Inferior parietal cortex (tissue), 1 donor: ENCODE data around the gene MYO6.

Experiments used
- DNase-seq: peaks from one replicate; pipeline ENCODE4 v3.0.0-alpha.2; 2016; ENCODE audit errors: extremely low spot score

Gene MYO6

DNA sequence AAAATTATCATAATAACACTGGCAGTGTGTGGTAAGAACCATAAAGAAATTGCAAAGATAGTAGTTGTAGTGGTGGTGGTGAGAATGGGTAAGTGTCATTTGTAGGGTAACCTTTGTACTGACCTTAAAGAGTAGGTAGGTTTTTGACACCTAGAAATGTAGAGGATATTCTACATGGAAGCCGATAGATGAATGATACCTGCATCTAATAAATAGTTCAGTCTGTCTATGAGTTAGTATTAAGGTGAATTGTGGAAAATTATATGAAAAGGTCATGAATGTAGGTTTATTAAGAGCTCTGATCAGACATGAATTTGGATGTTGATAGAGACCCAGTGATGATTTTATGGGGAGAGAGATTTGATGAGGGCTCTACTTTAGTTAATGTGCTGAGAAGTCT, 78.1 kb downstream of the MYO6 start:
- no peak for DNase-seq

DNA sequence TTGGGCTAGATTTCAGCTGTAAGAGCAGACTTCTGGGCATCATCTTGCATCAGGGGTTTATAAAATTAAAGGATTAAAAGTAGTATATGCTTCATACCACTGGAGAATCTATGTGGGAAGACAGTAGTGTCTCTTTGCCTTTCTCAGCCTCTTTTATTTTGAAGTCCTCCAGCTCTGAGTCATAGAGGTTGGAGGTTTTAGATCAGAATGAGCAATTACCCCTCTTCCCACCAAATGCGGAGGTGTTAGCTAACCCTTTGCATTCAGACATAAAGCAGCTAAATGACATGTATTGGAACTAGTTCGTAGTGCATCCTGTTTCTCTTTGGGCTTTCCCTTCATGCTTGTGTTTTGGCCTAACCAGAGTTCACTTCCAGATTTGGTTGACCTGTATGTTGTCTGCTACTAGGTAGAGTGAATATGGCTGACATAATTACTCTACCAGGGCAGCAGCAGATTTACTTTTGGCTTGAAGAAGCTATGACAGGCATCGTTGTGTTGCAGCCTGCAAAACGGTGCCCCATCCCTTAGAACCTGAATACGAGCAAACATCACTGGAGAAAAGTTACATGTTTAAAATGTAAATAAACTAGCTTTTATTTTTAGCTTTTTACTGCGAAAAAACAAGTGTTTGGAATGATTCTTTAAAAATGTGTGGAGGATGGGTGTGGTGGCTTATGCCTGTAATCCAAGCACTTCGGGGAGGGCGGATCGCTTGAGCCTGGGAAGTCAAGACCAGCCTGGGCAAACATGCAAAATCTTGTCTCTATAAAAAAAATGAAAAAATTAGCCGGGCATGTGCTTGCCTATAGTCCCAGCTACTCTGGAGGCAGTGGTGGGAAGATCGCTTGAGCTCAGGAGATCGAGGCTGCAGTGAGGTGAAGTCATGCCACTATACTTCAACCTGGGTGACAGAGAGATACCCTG, 82.2 kb downstream of the MYO6 start:
- DNase-seq: no peak

- no peak for DNase-seq
Measured at GRCh38 chr6:75834447-75834846, 85.4 kb downstream of the MYO6 start.

- DNase-seq: no peak
Measured at GRCh38 chr6:75842191-75842590, 93.2 kb downstream of the MYO6 start.

- no peak for DNase-seq
Measured at GRCh38 chr6:75842732-75843131, 93.7 kb downstream of the MYO6 start.

- DNase-seq: no peak
Measured at GRCh38 chr6:75843396-75843795, 94.4 kb downstream of the MYO6 start.

GRCh38 chr6:75848274-75848673, 99.2 kb downstream of the MYO6 start:
- DNase-seq: no peak

GRCh38 chr6:75849329-75850025, 100.4 kb downstream of the MYO6 start:
- no peak for DNase-seq

DNA sequence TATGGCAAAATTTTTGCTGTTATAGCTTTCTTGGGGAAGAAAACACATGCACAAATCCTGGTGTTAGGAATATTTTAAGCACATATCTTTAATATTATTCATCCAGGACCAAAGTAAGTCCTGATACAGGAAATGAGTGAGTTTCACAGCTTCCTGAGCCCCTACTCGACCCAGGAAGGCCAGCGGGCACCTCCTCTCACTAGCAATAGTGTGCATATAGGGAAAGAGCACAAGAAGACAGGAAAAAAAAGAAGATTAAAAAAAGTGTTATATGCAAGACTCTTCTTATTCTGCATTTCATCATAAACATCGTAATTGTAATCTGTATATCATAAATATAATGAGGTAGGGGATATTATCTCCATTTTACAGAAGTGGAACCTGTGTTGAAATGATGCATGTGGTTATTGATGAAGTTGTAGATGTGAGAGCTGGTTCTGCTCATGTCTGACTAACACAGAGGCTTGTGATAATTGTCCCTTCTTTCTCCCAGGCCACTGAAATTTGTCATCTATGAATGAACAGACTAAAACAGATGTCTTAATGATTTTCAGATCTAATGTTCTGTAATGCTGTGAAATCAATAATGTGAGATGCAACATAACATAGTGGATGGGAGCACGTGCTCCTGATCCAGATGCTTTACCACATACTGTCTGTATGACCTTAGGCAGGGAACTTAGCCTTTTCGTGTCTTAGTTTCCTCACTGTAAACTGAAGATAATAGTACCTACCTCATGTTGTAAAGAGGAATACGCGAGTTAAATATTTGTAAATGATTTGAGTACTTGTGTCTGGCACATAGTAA, 101.2 kb downstream of the MYO6 start:
- no peak for DNase-seq

GRCh38 chr6:75852721-75853120, 103.7 kb downstream of the MYO6 start:
- no peak for DNase-seq

GRCh38 chr6:75853806-75854205, 104.8 kb downstream of the MYO6 start:
- DNase-seq: no peak

DNA sequence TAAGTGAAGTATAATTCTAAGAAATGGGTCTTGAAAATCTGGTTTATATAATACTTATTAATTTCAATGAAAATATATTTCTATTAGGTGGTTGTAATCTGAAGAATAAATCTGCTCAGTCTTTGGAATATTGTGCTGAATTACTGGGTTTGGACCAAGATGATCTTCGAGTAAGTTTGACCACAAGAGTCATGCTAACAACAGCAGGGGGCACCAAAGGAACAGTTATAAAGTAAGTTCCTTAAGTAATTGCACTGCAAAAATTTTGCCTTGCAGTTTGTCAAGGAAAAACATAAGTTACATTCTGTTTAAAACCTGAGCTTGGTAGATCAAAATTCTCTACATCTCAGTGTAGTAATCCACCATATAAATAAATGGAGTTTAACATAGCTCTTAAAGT, 106.0 kb downstream of the MYO6 start:
- peak; percentile 70 for DNase-seq

GRCh38 chr6:75856902-75857301, 107.9 kb downstream of the MYO6 start:
- DNase-seq: no peak

DNA sequence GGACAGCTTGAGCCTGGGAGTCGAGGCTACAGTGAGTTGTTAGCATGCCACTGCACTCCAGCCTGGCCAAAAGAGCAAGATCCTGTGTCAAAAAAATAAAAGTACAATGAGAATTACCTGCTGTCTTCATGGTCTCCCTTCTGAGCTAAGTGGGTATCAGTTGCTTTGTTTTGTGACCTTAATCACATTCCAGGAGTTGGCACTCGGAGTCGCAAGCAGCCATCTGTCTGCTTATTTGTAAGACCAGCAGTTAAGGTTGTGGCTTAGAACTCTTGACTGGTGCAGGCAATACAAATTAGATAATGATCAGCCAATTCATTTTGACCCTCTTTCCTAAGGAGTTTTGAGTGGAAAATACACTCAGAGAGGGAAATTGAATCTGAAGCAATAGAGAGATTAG, 114.0 kb downstream of the MYO6 start:
- no peak for DNase-seq

DNA sequence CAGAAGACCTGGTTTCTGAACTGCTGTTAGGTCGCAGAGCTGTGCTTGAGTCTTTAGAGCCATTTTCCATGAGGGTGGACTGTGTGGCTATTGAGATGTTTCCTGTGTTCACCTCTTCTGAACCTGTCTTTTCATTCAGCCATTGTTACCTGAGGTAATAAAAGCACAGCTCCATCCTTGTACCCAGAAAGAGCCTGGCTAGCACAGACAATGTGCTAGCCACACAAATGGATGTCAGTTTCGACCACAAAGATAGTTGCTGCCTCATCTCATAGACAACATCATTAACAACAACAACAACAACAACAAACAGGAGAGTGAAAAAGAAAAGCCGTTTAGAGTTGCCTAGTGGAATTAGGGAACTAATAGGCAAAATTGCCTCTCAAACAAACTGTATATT, 114.7 kb downstream of the MYO6 start:
- no peak for DNase-seq

DNA sequence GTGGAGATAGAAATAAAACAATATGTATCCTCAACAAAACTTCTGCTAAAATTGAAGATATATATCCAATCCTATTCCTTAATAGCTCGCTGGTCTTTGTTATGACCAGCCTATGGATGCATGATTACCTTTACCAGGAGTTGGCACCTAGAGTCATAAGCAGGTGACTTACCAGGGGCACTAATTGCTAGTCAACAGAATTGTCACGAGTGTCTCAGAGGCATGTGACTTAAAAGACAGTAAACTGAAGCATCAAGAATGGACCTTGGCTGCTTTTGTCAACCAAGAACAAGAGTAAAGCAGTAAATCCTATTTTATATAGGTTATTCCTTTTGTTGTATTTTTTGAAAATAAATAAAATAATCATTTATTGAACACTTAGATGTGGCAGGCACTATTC, 115.4 kb downstream of the MYO6 start:
- DNase-seq: no peak

DNA sequence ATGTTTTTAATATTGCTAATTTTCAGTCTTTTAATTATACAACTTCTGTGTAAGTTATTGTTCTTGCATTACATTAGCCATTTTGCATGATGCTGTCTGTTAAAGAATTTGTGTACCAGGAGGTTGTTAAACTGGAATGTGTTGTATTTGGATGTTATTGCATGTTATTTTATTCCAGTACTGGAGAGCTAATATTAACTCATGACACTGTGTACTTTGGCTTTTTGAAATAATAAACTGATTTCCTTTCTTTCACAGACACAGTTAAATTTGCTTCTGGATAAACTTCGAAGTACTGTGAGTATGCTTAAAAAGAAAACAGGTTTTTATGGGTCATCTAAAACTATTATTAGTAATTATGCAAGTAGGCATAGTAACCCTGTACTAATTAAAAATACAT, 121.3 kb downstream of the MYO6 start:
- no peak for DNase-seq

DNA sequence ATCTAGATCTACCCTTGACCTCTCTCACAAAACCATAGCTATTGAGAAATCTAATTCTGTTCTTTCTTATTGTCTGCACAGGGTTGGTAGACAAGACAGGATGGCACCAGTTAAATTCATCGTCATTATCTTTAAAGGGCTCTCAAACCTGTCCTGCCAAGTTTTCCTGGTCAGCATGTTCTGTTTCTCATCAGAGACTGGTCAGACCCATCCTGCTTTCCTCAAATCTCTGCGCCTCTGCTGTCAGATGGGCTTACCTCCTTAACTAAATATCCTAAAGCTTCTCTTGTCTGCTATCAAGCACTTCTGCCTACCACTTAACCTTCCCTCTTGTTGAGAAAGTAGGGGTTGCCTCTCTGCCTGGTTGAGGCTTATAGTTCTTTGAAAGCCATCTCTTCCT, 125.2 kb downstream of the MYO6 start:
- no peak for DNase-seq

DNA sequence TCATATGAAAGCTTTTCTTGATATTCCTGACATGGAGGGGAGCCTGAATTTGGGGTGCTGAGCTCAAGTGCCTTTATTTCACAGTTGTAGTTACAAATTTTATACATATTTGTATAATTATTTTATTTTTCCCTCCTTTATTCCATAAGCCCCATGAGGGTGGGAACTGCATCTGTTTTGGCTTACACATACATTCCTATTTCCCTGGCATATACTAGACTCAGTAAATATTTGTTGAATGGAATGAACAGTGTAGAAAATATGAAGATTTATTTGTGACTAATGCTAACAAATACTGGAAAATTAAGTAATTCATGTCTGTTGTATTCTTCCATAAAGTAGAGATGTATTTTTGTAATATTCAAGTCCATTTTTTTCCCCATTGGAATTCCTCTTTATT, 127.1 kb downstream of the MYO6 start:
- DNase-seq: no peak

DNA sequence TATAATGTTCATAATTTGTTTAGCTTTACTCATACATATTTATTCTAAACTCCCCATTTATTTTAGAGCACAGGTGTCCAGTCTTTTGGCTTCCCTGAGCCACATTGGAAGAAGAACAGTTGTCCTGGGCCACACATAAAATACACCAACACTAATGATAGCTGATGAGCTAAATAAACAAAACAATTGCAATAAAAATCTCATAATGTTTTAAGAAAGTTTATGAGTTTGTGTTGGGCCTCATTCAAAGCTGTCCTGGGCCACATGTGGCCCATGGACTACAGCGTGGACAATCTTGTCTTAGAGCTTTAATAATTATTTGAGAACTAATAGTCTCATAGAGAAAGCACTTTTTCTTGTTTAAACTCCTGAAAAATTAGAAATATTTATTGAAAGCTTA, 131.3 kb downstream of the MYO6 start:
- no peak for DNase-seq

- DNase-seq: no peak
Measured at GRCh38 chr6:75882734-75883133, 133.7 kb downstream of the MYO6 start.

DNA sequence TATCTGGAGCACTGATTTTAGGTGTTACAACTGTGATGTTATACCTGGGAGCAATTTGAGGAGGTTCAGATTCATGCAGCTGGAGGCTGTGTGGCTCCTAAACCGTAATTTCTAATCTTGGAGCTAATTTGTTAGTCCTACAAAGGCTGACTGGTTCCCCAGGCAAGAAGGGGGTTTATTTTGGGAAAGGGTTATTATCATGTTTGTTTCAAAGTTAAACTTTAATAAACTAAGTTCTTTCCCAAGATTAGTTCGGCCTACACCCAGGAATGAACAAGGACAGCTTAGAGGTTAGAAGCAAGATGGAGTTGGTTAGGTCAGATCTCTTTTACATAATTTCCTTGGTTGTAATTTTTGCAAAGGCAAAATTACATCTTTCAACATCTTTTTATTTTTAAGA, 135.8 kb downstream of the MYO6 start:
- DNase-seq: no peak
